Activated naive CD8-positive, alpha-beta T cell treated with anti-CD3 and anti-CD28 coated beads, Interleukin-2, amount 50 U/mL, for 24 hours (primary cell): ENCODE results near the gene SH3GL3.

Source experiments
- ATAC-seq: fragments of 150-1000 bp; cut with Tn5 transposase; one replicate; pipeline ENCODE4 v1.10.0; 2021
- DNase-seq: peaks from one replicate; pipeline ENCODE4 v3.0.0; 2021
- H3K27ac Mint-ChIP-seq: one replicate; pipeline ENCODE4 v1.8.0; 2021; ENCODE audit warnings: mild to moderate bottlenecking, mixed read lengths
- H3K27me3 Mint-ChIP-seq: one replicate; pipeline ENCODE4 v1.8.0; 2021; ENCODE audit warnings: mixed read lengths
- H3K36me3 Mint-ChIP-seq: one replicate; pipeline ENCODE4 v1.8.0; 2021; ENCODE audit warnings: low read depth, mixed read lengths
- H3K4me1 Mint-ChIP-seq: one replicate; pipeline ENCODE4 v1.8.0; 2021; ENCODE audit warnings: mixed read lengths
- H3K4me3 Mint-ChIP-seq: one replicate; pipeline ENCODE4 v1.8.0; 2021; ENCODE audit warnings: mild to moderate bottlenecking, moderate library complexity, mixed read lengths
- H3K9me3 Mint-ChIP-seq: one replicate; pipeline ENCODE4 v1.8.0; 2021; ENCODE audit warnings: mixed read lengths

Gene SH3GL3

DNA sequence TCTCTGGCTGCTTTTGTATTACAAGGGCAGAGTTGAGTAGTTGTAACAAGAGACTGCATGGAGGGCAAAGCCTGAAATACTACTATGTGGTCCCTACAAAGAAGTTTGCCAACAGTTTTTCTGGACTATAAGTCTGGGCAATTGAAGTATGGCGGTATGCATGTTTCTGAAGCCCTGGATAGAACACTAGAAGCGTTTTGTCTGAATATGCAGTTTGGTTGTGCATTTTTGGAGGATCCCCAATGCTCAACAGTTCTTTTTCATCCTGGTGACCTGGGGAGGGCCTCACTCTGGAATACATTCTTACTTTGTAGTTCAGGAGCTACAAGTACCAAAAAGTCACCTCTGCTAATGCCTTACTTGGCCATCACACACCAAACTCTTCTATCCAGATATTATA lies 29.6 kb downstream of the SH3GL3 start:
- Mint-ChIP-seq H3K27me3 (no peaks in the 10 kb centered on the region), H3K4me3 (no peak overlapping the region), H3K27ac (no peak overlapping the region), H3K9me3 (no peaks in the 10 kb centered on the region), H3K4me1 (no peaks in the 10 kb centered on the region), H3K36me3 (no peaks in the 10 kb centered on the region)
- DNase-seq, result no peak
- no peak for ATAC-seq

DNA sequence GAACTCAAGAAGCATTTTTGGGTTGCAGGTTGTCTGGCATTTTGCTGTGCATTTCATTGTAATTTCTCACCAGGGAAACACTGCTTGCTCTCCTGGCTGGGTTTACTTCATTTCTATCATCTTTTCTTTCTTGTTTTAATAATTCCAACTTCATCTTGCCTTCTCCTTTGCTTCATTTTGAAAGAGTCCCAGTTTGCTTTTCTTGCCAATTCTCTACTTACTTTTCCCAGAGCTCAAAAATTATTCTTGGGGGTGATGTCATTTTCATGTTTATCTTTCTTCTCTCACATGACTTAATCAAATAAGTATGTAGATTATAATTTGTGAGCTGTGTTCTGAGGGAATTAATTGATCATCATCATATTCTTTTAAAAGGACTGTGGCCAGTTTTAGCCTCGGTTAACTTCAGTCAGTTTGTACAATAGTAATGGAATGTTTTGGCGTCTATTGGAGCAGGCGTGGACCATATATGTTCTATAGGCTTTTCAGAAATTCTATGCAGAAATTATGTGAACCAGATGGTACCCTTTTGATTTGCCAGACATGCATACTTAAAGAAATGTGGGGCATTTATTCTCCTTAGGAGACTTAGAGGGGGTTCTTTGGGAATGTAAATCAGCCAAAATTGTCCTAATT lies 30.1 kb downstream of the SH3GL3 start:
- no peak overlapping the region for H3K4me3 Mint-ChIP-seq

GRCh38 chr15:83477808-83478537 lies 30.8 kb downstream of the SH3GL3 start:
- Mint-ChIP-seq H3K27me3 (no peaks in the 10 kb centered on the region), H3K36me3 (no peaks in the 10 kb centered on the region), H3K4me1 (no peaks in the 10 kb centered on the region), H3K9me3 (no peaks in the 10 kb centered on the region), H3K4me3 (no peak overlapping the region), H3K27ac (no peak overlapping the region)
- DNase-seq (no peak), ATAC-seq (no peak)

More for the DNA sequence above, 30.1 kb downstream of the SH3GL3 start:
- H3K27ac Mint-ChIP-seq, result no peak overlapping the region
- no peak for DNase-seq
- no peaks in the 10 kb centered on the region for H3K36me3 Mint-ChIP-seq
- H3K9me3 Mint-ChIP-seq, result no peaks in the 10 kb centered on the region
- no peaks in the 10 kb centered on the region for H3K27me3 Mint-ChIP-seq
- H3K4me1 Mint-ChIP-seq, result no peaks in the 10 kb centered on the region
- ATAC-seq, result no peak

DNA sequence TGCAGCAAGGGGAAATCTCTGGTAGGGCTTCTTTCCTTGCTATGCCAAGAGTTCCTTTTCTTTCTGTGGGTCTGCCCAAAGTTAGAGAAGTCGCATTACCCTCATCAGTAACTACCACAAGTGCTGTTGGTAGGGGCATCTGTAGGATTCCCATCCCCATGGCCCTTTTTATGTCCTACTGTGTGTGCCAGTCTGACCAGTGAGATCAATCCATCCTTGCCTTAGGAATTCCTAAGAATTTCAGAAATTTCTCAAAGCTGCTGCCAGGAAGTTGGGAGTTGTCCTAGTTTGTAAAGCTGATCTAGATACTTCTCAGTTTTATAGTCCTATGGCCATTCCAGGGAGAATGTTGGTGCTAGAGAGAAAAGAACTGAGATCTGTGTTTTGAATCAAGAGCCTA lies 36.5 kb downstream of the SH3GL3 start:
- no peak overlapping the region for H3K4me3 Mint-ChIP-seq
- H3K9me3 Mint-ChIP-seq, result peaks cover 13% of the 10 kb centered on the region
- H3K27me3 Mint-ChIP-seq, result no peaks in the 10 kb centered on the region
- ATAC-seq, result no peak
- H3K36me3 Mint-ChIP-seq, result no peaks in the 10 kb centered on the region
- H3K27ac Mint-ChIP-seq, result no peak overlapping the region
- H3K4me1 Mint-ChIP-seq, result no peaks in the 10 kb centered on the region
- DNase-seq, result no peak

- H3K36me3 Mint-ChIP-seq, result no peaks in the 10 kb centered on the region
- DNase-seq (no peak), ATAC-seq (no peak)
- peaks cover 13% of the 10 kb centered on the region for H3K9me3 Mint-ChIP-seq
- no peak overlapping the region for H3K4me3 Mint-ChIP-seq
- no peak overlapping the region for H3K27ac Mint-ChIP-seq
- peaks cover 2% of the 10 kb centered on the region for H3K27me3 Mint-ChIP-seq
- H3K4me1 Mint-ChIP-seq, result no peaks in the 10 kb centered on the region
These were observed 37.5 kb downstream of the SH3GL3 start for GRCh38 chr15:83484636-83485035.

- no peak overlapping the region for H3K27ac Mint-ChIP-seq
- peaks cover 13% of the 10 kb centered on the region for H3K9me3 Mint-ChIP-seq
- peaks cover 2% of the 10 kb centered on the region for H3K27me3 Mint-ChIP-seq
- no peaks in the 10 kb centered on the region for H3K36me3 Mint-ChIP-seq
- no peaks in the 10 kb centered on the region for H3K4me1 Mint-ChIP-seq
- ATAC-seq (no peak), DNase-seq (no peak)
- H3K4me3 Mint-ChIP-seq, result no peak overlapping the region
These were observed 39.2 kb downstream of the SH3GL3 start for GRCh38 chr15:83486363-83486762.

DNA sequence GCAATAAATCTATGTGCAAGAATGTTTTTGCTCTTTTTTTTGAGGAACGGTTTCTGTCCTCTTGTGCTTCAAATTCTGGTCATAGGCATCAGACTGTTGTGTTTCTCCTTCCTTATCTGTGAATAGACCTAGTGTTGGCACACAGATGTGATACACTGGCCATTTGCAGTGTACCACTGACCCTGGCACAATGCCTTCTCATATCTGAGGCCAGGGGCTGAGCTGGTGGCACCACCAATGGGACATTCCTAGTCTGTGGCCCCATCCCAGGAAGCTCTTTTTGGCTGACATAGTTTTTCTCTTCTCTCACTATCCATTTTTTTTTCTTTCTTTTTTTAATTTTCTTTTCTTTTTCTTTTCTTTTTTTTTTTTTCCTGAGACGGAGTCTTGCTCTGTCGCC lies 40.4 kb downstream of the SH3GL3 start:
- DNase-seq (no peak), ATAC-seq (no peak)
- no peaks in the 10 kb centered on the region for H3K4me1 Mint-ChIP-seq
- H3K27ac Mint-ChIP-seq, result no peak overlapping the region
- peaks cover 2% of the 10 kb centered on the region for H3K27me3 Mint-ChIP-seq
- H3K4me3 Mint-ChIP-seq, result no peak overlapping the region
- no peaks in the 10 kb centered on the region for H3K36me3 Mint-ChIP-seq
- peaks cover 13% of the 10 kb centered on the region for H3K9me3 Mint-ChIP-seq

- ATAC-seq (no peak), DNase-seq (no peak)
- Mint-ChIP-seq H3K27me3 (peaks cover 2% of the 10 kb centered on the region), H3K4me3 (no peak overlapping the region), H3K27ac (no peak overlapping the region), H3K4me1 (no peaks in the 10 kb centered on the region), H3K9me3 (peaks cover 13% of the 10 kb centered on the region), H3K36me3 (no peaks in the 10 kb centered on the region)
These were observed 42.5 kb downstream of the SH3GL3 start for GRCh38 chr15:83489690-83490089.

- Mint-ChIP-seq H3K27me3 (peaks cover 2% of the 10 kb centered on the region), H3K4me3 (no peak overlapping the region), H3K36me3 (no peaks in the 10 kb centered on the region), H3K9me3 (peaks cover 6% of the 10 kb centered on the region), H3K27ac (no peak overlapping the region), H3K4me1 (no peaks in the 10 kb centered on the region)
- ATAC-seq (no peak), DNase-seq (no peak)
These were observed 44.3 kb downstream of the SH3GL3 start for GRCh38 chr15:83491486-83491885.

GRCh38 chr15:83496766-83497165 lies 49.6 kb downstream of the SH3GL3 start:
- no peaks in the 10 kb centered on the region for H3K27me3 Mint-ChIP-seq
- H3K9me3 Mint-ChIP-seq, result peaks cover 15% of the 10 kb centered on the region
- H3K4me1 Mint-ChIP-seq, result no peaks in the 10 kb centered on the region
- no peak overlapping the region for H3K4me3 Mint-ChIP-seq
- ATAC-seq (no peak), DNase-seq (no peak)
- H3K27ac Mint-ChIP-seq, result no peak overlapping the region
- no peaks in the 10 kb centered on the region for H3K36me3 Mint-ChIP-seq

DNA sequence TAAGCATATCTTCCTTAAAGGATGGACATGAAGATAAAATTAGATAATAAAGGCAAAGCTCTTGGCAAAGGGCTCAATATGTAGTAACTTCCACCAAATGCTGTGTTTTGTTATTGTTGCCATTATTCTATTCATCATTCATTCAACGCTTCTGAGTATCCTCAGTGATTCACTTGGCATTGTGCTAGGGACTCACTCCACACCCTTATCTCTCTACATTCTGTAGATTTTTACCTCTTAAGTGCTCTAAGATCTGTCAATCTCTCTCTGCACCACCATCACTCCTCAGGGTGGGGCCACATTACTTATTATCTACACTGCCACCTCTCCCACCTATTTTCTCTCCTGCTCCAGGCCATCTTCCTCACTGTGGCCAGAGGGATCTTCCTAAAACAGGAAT lies 51.2 kb downstream of the SH3GL3 start:
- no peak overlapping the region for H3K27ac Mint-ChIP-seq
- no peaks in the 10 kb centered on the region for H3K36me3 Mint-ChIP-seq
- H3K4me3 Mint-ChIP-seq, result no peak overlapping the region
- H3K9me3 Mint-ChIP-seq, result peaks cover 15% of the 10 kb centered on the region
- no peaks in the 10 kb centered on the region for H3K4me1 Mint-ChIP-seq
- ATAC-seq (no peak), DNase-seq (no peak)
- no peaks in the 10 kb centered on the region for H3K27me3 Mint-ChIP-seq

DNA sequence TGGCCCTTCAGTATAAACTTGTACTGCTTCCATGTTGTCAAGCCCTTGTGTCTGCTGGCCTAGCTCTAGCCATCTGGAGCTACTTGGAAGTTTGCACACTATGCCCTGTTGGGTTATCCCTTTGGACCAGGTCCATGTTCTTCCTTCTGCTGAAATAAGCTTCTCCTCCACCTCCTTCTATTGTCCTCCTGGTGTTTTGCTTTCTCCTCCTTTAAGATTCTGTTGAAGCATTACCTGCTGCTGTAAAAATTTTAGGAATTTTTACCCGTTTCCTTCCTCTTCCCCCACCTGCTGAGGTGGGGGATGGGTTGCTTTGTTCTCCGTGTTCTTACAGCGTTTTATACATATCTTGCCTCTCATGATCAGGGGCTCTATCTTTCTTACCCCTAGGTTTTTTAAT lies 51.7 kb downstream of the SH3GL3 start:
- Mint-ChIP-seq H3K27ac (no peak overlapping the region), H3K36me3 (no peaks in the 10 kb centered on the region), H3K4me3 (no peak overlapping the region)

DNA sequence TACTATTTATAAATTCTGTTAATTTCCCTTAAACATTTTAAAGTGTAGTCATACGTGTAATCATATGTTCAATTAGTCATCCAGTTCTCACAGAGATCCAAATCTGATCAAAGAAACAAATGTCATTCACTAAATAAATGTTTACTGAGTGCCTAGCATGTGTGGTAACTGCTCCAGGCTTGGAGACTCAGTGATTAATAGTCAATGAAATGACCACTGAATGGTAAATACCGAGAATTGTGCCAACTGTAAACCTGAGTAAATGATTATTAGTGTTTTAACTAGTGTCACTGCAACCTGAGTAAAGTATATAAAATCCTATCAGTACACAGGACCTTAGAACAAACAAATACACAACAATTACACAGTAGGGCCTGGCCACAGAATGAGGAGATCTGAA lies 52.3 kb downstream of the SH3GL3 start:
- no peaks in the 10 kb centered on the region for H3K4me1 Mint-ChIP-seq
- H3K27me3 Mint-ChIP-seq, result no peaks in the 10 kb centered on the region
- H3K9me3 Mint-ChIP-seq, result peaks cover 15% of the 10 kb centered on the region
- H3K36me3 Mint-ChIP-seq, result no peaks in the 10 kb centered on the region
- H3K27ac Mint-ChIP-seq, result no peak overlapping the region
- ATAC-seq, result no peak
- no peak for DNase-seq
- H3K4me3 Mint-ChIP-seq, result no peak overlapping the region

More for the DNA sequence above, 51.7 kb downstream of the SH3GL3 start:
- Mint-ChIP-seq H3K27me3 (no peaks in the 10 kb centered on the region), H3K4me1 (no peaks in the 10 kb centered on the region), H3K9me3 (peaks cover 15% of the 10 kb centered on the region)
- ATAC-seq, result no peak
- no peak for DNase-seq

DNA sequence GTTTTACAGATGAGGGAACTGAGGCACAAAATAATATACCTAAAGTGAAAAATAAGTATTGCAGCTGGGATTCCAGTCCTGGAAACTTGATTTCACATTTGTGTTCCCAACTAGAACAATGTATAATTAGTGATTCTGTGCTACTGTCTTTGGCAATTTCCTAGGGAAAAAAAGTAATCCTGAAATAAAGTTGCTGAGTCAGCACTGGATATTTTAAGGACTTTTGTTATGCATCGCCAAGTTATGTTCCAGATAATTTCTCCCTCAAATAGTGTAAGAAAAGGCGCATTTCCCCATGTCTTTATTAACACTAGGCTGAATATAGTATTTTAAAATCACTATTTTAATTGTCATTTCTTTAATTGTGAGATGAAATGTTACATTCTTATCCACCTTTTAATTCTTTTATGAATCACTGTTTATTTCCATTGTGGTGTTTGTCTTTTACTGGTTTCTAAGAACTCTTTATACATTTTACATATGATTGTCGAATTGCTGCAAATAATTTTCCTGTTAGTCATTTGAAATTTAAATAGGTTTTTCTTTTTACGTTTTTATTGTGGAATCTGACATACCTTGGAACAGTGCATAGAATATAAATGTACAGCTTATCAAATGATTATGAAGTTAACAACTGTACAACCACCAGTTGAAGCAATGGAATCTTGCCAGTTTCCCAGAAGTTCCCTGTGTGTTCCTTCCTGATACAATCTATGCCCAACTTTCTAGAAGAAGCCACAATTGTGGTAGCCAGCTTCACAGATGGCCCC lies 56.6 kb downstream of the SH3GL3 start:
- Mint-ChIP-seq H3K27me3 (peaks cover 2% of the 10 kb centered on the region), H3K4me1 (no peaks in the 10 kb centered on the region), H3K36me3 (no peaks in the 10 kb centered on the region), H3K9me3 (peaks cover 3% of the 10 kb centered on the region), H3K27ac (no peak overlapping the region), H3K4me3 (no peak overlapping the region)
- ATAC-seq (no peak), DNase-seq (no peak)

GRCh38 chr15:83504365-83504764 lies 57.2 kb downstream of the SH3GL3 start:
- peaks cover 2% of the 10 kb centered on the region for H3K27me3 Mint-ChIP-seq
- no peaks in the 10 kb centered on the region for H3K4me1 Mint-ChIP-seq
- no peaks in the 10 kb centered on the region for H3K9me3 Mint-ChIP-seq
- H3K4me3 Mint-ChIP-seq, result no peak overlapping the region
- ATAC-seq (no peak), DNase-seq (no peak)
- no peak overlapping the region for H3K27ac Mint-ChIP-seq
- H3K36me3 Mint-ChIP-seq, result no peaks in the 10 kb centered on the region
